NOMO-1 treated with dmso at 0.1 percent for 144 hours (cell line): ENCODE results near the gene HOXA11.

Experiments
- DNase-seq: peaks from one replicate; lab custom pipeline; 2025; ENCODE audit not compliant: unreplicated experiment; lab: John Stamatoyannopoulos, UW

HOXA11 gene

GRCh38 chr7:27182285-27182841, 2.7 kb downstream of the HOXA11 start:
- no peak for DNase-seq

- DNase-seq, result no peak
Observed at GRCh38 chr7:27181795-27182275, 3.2 kb downstream of the HOXA11 start.

GRCh38 chr7:27180431-27181420, 4.3 kb downstream of the HOXA11 start:
- no peak for DNase-seq

GRCh38 chr7:27179503-27180430, 5.3 kb downstream of the HOXA11 start:
- DNase-seq, result peak; percentile 74

- DNase-seq, result no peak
Observed at GRCh38 chr7:27179030-27179429, 6.0 kb downstream of the HOXA11 start.

- no peak for DNase-seq
Observed at GRCh38 chr7:27178366-27178765, 6.7 kb downstream of the HOXA11 start.

- no peak for DNase-seq
Observed at GRCh38 chr7:27177795-27178320, 7.2 kb downstream of the HOXA11 start.

GRCh38 chr7:27176962-27177794, 7.9 kb downstream of the HOXA11 start:
- no peak for DNase-seq

- DNase-seq, result no peak
Observed at GRCh38 chr7:27176524-27176845, 8.5 kb downstream of the HOXA11 start.

GRCh38 chr7:27175626-27176523, 9.2 kb downstream of the HOXA11 start:
- DNase-seq, result no peak

GRCh38 chr7:27174874-27175625, 10.0 kb downstream of the HOXA11 start:
- no peak for DNase-seq

GRCh38 chr7:27173956-27174873, 10.8 kb downstream of the HOXA11 start, which contains the start of gene HOXA10:
Gene HOXA10, minus strand, starts transcription at chr7:27174320. Its CDS starts 14 bp downstream, at chr7:27174306.
- peak; percentile 51 for DNase-seq

- DNase-seq, result no peak
Observed at GRCh38 chr7:27173511-27173955, 11.5 kb downstream of the HOXA11 start.

GRCh38 chr7:27172823-27173510, 12.1 kb downstream of the HOXA11 start:
- DNase-seq, result no peak

- no peak for DNase-seq
Observed at GRCh38 chr7:27172315-27172774, 12.7 kb downstream of the HOXA11 start.

GRCh38 chr7:27171637-27172314, 13.3 kb downstream of the HOXA11 start:
- DNase-seq, result no peak
